Naive thymus-derived CD4-positive, alpha-beta T cell (primary cell): Measurements from ENCODE around the gene POFUT2. TPM values are rescaled to one million over a fixed set of nuclear protein-coding genes. Genes with fewer than 3 reads are reported as not detected.

Source experiments
- ATAC-seq: fragments of 150-1000 bp; cut with Tn5 transposase; 2 replicates; pipeline ENCODE4 v1.10.0; 2021; ENCODE audit warnings: mild to moderate bottlenecking, moderate library complexity
- CTCF ChIA-PET: fragments of 350-600 bp; sonication (Branson Sonifier 250); formaldehyde crosslinking; loops from one replicate; lab custom pipeline; 2021; ENCODE audit warnings: antibody characterized with exemption; lab: Charles Lee
- POLR2A ChIA-PET: fragments of 350-600 bp; sonication (Branson Sonifier 250); formaldehyde crosslinking; loops from one replicate; lab custom pipeline; 2021; ENCODE audit warnings: antibody characterized with exemption, inconsistent platforms; lab: Charles Lee
- DNase-seq, 9 donors: peaks; one replicate each; pipeline versions ENCODE4 v3.0.0 to v3.0.0-alpha.2; 2020 to 2022; ENCODE audit warnings: mixed read lengths in 1 of 9
- H3K27ac ChIP-seq: one replicate; pipeline ENCODE4 v1.7.0; 2013; ENCODE audit warnings: mild to moderate bottlenecking, low read depth, low read length, moderate library complexity
- H3K27me3 ChIP-seq, 2 donors: one replicate each; pipeline ENCODE4 v1.7.0; 2013; ENCODE audit warnings: low read length in 2 of 2, mild to moderate bottlenecking in 2 of 2, moderate library complexity in 2 of 2; ENCODE audit not compliant: control insufficient read depth in 2 of 2, insufficient read depth in 2 of 2
- H3K36me3 ChIP-seq, 3 experiments: 1 replicate in 2 of 3; 2 replicates in 1 of 3; pipeline ENCODE4 v1.7.0; 2013; ENCODE audit warnings: low read length in 3 of 3, mild to moderate bottlenecking in 3 of 3, moderate library complexity in 1 of 3; ENCODE audit not compliant: insufficient read depth in 3 of 3, control insufficient read depth in 2 of 3
- H3K4me1 ChIP-seq, 2 donors: one replicate each; pipeline ENCODE4 v1.7.0; 2013; ENCODE audit warnings: low read length in 2 of 2, mild to moderate bottlenecking in 2 of 2, moderate library complexity in 1 of 2; ENCODE audit not compliant: control insufficient read depth in 2 of 2, insufficient read depth in 2 of 2
- H3K4me3 ChIP-seq: 2 replicates; pipeline ENCODE4 v1.7.0; 2013; ENCODE audit warnings: mild to moderate bottlenecking, low read length
- H3K9me3 ChIP-seq, 3 experiments: 1 replicate in 2 of 3; 2 replicates in 1 of 3; pipeline ENCODE4 v1.7.0; 2013; ENCODE audit warnings: low read length in 3 of 3; ENCODE audit not compliant: control insufficient read depth in 2 of 3
- H3K27ac Mint-ChIP-seq, 9 donors: one replicate each; pipeline ENCODE4 v1.8.0; 2020 to 2022; ENCODE audit warnings: mixed read lengths in 9 of 9, mild to moderate bottlenecking in 8 of 9, moderate library complexity in 5 of 9, inconsistent platforms in 2 of 9
- H3K27me3 Mint-ChIP-seq, 5 donors: one replicate each; pipeline ENCODE4 v1.8.0; 2021 to 2022; ENCODE audit warnings: mixed read lengths in 5 of 5, mild to moderate bottlenecking in 1 of 5
- H3K36me3 Mint-ChIP-seq, 5 donors: one replicate each; pipeline ENCODE4 v1.8.0; 2020 to 2022; ENCODE audit warnings: mixed read lengths in 5 of 5, mild to moderate bottlenecking in 3 of 5, inconsistent platforms in 1 of 5
- H3K4me1 Mint-ChIP-seq, 7 donors: one replicate each; pipeline ENCODE4 v1.8.0; 2020 to 2022; ENCODE audit warnings: mixed read lengths in 7 of 7, mild to moderate bottlenecking in 3 of 7, inconsistent platforms in 1 of 7
- H3K4me3 Mint-ChIP-seq, 10 donors: one replicate each; pipeline ENCODE4 v1.8.0; 2020 to 2022; ENCODE audit warnings: mild to moderate bottlenecking in 10 of 10, mixed read lengths in 10 of 10, moderate library complexity in 6 of 10, inconsistent platforms in 2 of 10
- H3K9me3 Mint-ChIP-seq, 11 donors: one replicate each; pipeline ENCODE4 v1.8.0; 2020 to 2022; ENCODE audit warnings: mixed read lengths in 11 of 11, mild to moderate bottlenecking in 4 of 11, inconsistent platforms in 1 of 11, moderate library complexity in 1 of 11
- intact Hi-C, 2 donors: fragments of 100-400 bp; cut with micrococcal nuclease; formaldehyde crosslinking; loops; one replicate each; pipeline ENCODE4 v1.15.1; 2023
- polyA plus RNA-seq, 2 donors: library from polyadenylated mRNA; unstranded; fragments of 300-500 nt; fragmentation: Illumina TruSeq; gene quantifications; one replicate each; pipeline ENCODE4 v1.2.3, GENCODE V29; 2021
- total RNA-seq, 6 experiments: library from RNA in 5 of 6; stranded (reverse) in 5 of 6; gene quantifications; 1 replicate in 5 of 6; 2 replicates in 1 of 6; pipeline ENCODE4 v1.2.3 and lab custom pipeline; 2021 to 2026

POFUT2 gene
- total and polyA plus RNA-seq, 7 experiments from 2014 or later = 3.8 to 53.3 (median 45.3) TPM

DNA sequence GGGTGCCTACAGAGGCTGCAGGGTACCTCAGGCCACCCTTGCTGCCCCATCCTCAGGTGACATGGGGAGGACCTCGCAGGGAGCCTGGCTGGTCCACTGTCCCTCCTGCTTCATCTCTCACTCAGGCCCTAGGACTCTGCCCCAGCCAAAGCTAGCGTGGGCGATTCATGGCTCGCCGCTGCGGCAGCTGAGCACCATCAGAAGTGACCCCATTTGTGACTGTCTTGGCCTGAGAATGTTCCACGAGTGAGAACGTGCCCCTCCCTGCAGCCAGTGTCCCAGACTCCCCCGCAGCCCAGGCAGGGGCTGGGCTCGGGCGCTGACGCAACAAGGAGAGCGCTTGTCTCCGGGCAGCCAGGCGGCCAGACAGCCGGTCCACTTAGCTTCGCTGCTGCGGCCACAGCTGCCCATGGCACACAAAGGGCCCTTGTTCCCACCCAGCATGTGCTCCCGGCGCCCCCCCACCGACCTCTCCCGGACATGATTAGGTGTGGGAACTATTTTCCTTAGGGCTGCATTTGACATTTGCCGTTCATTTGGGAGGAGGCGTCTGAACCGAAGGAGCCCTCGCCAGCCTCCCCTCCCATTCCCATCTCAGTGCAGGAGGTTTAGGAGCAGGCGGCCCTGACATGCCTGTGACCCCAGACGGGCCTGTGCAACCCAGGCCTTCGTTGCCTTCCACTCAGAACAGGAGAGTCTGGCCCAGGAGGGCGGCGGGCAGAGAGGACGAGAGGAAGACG is 19.3 kb upstream of the POFUT2 start:
- H3K27me3 ChIP-seq = no peaks in the 10 kb centered on the region
- no peaks in the 10 kb centered on the region for H3K36me3 ChIP-seq
- peaks cover 0 to 27% of the 10 kb centered on the region in 2 donors for H3K4me1 ChIP-seq
- no peaks in the 10 kb centered on the region for H3K27me3 Mint-ChIP-seq
- ChIA-PET POLR2A (no interaction called here), CTCF (interaction anchor here (1.4 kb wide), 1 partner anchor 16 kb away, joined by 4 read pairs; no protein-coding TSS in a partner anchor)
- H3K4me3 Mint-ChIP-seq = no peak overlapping the region
- H3K4me1 Mint-ChIP-seq = peaks cover 3 to 40% (median 8%) of the 10 kb centered on the region in 7 donors
- DNase-seq (no peak), ATAC-seq (no peak)
- peaks cover 0 to 9% (median 4%) of the 10 kb centered on the region in 5 donors for H3K36me3 Mint-ChIP-seq
- no peak overlapping the region for H3K27ac ChIP-seq
- no peaks in the 10 kb centered on the region for H3K9me3 ChIP-seq
- intact Hi-C loops = no loop called here
- H3K9me3 Mint-ChIP-seq = peaks cover 0 to 8% (median 0%) of the 10 kb centered on the region in 11 donors
- peak overlapping the region in 1 of 9 donors; percentile 84 for H3K27ac Mint-ChIP-seq
- H3K4me3 ChIP-seq = no peak overlapping the region

DNA sequence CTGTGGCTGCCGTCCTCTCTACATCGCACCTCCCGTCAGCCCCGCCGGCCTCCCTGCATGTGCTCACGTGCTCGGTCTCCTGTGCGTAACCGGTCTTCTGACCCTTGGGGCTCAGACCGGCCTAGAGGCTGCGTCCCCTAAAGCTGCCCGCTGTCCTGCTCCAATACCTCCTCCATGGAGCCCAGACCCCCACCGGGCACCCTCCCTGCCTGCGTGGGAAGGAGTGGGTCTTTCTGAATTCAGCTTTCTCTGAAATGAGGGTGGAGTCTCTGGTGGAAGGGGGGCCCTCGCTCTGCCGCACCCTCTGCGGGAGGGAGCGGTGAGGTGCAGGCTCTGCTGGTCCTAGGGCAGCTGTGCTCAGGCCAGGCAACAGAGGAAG is 18.7 kb upstream of the POFUT2 start:
- Mint-ChIP-seq H3K27ac (peak overlapping the region in 2 of 9 donors; percentile 81 to 84), H3K9me3 (peaks cover 0 to 5% (median 0%) of the 10 kb centered on the region in 11 donors), H3K27me3 (no peaks in the 10 kb centered on the region), H3K4me1 (peaks cover 4 to 40% (median 8%) of the 10 kb centered on the region in 7 donors), H3K36me3 (peaks cover 0 to 4% (median 3%) of the 10 kb centered on the region in 5 donors), H3K4me3 (no peak overlapping the region)
- ChIA-PET CTCF (interaction anchor here (1.4 kb wide), 1 partner anchor 16 kb away, joined by 4 read pairs; no protein-coding TSS in a partner anchor), POLR2A (interaction anchor here (1.7 kb wide), 1 partner anchor 16 kb away, joined by 5 read pairs; no protein-coding TSS in a partner anchor)
- no peaks in the 10 kb centered on the region for H3K9me3 ChIP-seq
- intact Hi-C loops = no loop called here
- no peak overlapping the region for H3K4me3 ChIP-seq
- ATAC-seq (no peak), DNase-seq (no peak)
- H3K36me3 ChIP-seq = no peaks in the 10 kb centered on the region
- no peaks in the 10 kb centered on the region for H3K27me3 ChIP-seq
- H3K4me1 ChIP-seq = peaks cover 0 to 32% of the 10 kb centered on the region in 2 donors
- no peak overlapping the region for H3K27ac ChIP-seq

DNA sequence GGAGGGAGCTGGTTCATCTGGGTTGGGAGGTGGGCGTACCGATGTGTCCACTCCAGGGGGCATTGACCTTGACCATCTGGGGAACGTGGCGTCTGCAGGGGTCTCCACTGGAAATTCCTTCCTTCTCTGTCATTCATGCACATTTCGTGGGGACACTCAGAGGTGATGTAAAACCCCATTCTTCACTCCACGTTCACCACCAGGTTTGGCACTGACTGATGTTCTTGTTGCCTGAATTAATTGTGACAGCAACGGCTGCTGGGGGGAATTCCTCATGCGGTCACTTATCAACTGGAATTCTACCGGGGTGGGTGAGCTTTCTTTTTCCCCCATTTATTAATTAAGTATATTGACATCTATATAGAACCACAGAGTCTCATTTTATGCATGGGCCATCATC is 18.1 kb upstream of the POFUT2 start:
- Mint-ChIP-seq H3K27ac (peak overlapping the region in 5 of 9 donors; percentile 81 to 93 (median 87)), H3K27me3 (no peaks in the 10 kb centered on the region), H3K4me1 (peaks cover 4 to 40% (median 8%) of the 10 kb centered on the region in 7 donors), H3K36me3 (no peaks in the 10 kb centered on the region), H3K9me3 (peaks cover 0 to 3% (median 0%) of the 10 kb centered on the region in 11 donors), H3K4me3 (no peak overlapping the region)
- ChIA-PET POLR2A (interaction anchor here (1.7 kb wide), 1 partner anchor 17 kb away, joined by 5 read pairs; no protein-coding TSS in a partner anchor), CTCF (interaction anchor here (1.4 kb wide), 1 partner anchor 17 kb away, joined by 4 read pairs; no protein-coding TSS in a partner anchor)
- H3K27me3 ChIP-seq = no peaks in the 10 kb centered on the region
- DNase-seq (no peak), ATAC-seq (no peak)
- no peaks in the 10 kb centered on the region for H3K9me3 ChIP-seq
- intact Hi-C loops = loop anchor here in 1 of 2 donors (2.0 kb wide), 1 partner anchor 17 kb away; no protein-coding TSS in a partner anchor
- peak overlapping the region; percentile 96 for H3K27ac ChIP-seq
- H3K36me3 ChIP-seq = no peaks in the 10 kb centered on the region
- peaks cover 0 to 36% of the 10 kb centered on the region in 2 donors for H3K4me1 ChIP-seq
- no peak overlapping the region for H3K4me3 ChIP-seq

DNA sequence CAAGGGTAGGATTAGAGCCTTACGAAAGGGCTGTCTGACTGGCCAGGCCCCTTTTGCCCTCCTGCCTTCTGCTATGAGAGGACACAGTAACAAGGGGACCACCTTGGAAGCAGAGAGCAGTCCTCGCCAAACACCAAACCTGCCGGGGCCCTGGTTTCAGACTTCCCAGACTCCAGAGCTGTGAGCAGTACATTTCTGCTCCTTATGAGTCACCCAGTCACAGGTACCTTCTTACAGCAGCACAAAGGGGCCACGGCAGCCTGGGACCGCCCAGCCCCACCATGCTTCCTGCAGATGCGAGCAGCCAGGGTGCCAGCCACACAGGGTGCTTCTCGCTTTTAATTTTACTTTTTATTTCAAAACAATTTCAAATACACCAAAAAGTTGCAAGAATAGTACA is 17.2 kb upstream of the POFUT2 start:
- H3K4me3 ChIP-seq = no peak overlapping the region
- peaks cover 4 to 40% (median 8%) of the 10 kb centered on the region in 7 donors for H3K4me1 Mint-ChIP-seq
- ChIA-PET POLR2A (interaction anchor here (1.1 to 1.7 kb wide), 2 partner anchors 15 to 18 kb away, joined by 3 to 5 read pairs; no protein-coding TSS in a partner anchor), CTCF (no interaction called here)
- ATAC-seq = peak; percentile 59
- peak in 3 of 9 donors; percentile 34 to 40 (median 38) for DNase-seq
- intact Hi-C loops = loop anchor here in 1 of 2 donors (2.0 kb wide), 1 partner anchor 18 kb away; no protein-coding TSS in a partner anchor
- peaks cover 0 to 1% (median 0%) of the 10 kb centered on the region in 11 donors for H3K9me3 Mint-ChIP-seq
- H3K27me3 Mint-ChIP-seq = no peaks in the 10 kb centered on the region
- no peaks in the 10 kb centered on the region for H3K36me3 Mint-ChIP-seq
- H3K36me3 ChIP-seq = no peaks in the 10 kb centered on the region
- peaks cover 0 to 36% of the 10 kb centered on the region in 2 donors for H3K4me1 ChIP-seq
- no peaks in the 10 kb centered on the region for H3K9me3 ChIP-seq
- H3K4me3 Mint-ChIP-seq = peak overlapping the region in 3 of 10 donors; percentile 60 to 75 (median 68)
- peak overlapping the region in 8 of 9 donors; percentile 72 to 93 (median 82) for H3K27ac Mint-ChIP-seq
- H3K27me3 ChIP-seq = no peaks in the 10 kb centered on the region
- H3K27ac ChIP-seq = peak overlapping the region; percentile 96

DNA sequence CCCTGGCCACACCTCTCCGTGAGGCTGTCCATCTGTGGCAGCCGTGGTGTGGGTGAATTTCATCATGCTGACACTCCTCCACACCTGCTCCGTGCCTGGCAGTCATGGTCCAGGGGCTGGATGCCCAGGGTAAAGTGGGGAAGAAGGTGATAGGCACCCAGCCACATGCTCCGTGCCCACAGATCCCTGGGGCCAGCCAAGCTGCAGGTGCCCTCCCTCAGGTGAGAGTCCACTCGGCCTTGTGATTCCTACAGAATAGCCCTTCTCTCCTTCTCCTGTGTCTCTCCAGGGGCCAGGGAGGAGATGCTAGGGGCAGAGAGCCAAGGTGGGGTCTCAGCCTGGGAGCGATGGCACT is 16.8 kb upstream of the POFUT2 start:
- peaks cover 0 to 2% (median 0%) of the 10 kb centered on the region in 5 donors for H3K36me3 Mint-ChIP-seq
- ChIA-PET CTCF (interaction anchor here (1.2 kb wide), 1 partner anchor 10 kb away, joined by 3 read pairs; no protein-coding TSS in a partner anchor), POLR2A (interaction anchor here (1.1 kb wide), 1 partner anchor 16 kb away, joined by 3 read pairs; no protein-coding TSS in a partner anchor)
- no peaks in the 10 kb centered on the region for H3K27me3 Mint-ChIP-seq
- DNase-seq (no peak), ATAC-seq (no peak)
- peak overlapping the region in 8 of 9 donors; percentile 23 to 93 (median 82) for H3K27ac Mint-ChIP-seq
- no peaks in the 10 kb centered on the region for H3K9me3 ChIP-seq
- peak overlapping the region in 2 of 10 donors; percentile 27 to 75 for H3K4me3 Mint-ChIP-seq
- peaks cover 4 to 40% (median 8%) of the 10 kb centered on the region in 7 donors for H3K4me1 Mint-ChIP-seq
- intact Hi-C loops = loop anchor here in 1 of 2 donors (2.0 kb wide), 1 partner anchor 18 kb away; no protein-coding TSS in a partner anchor
- H3K4me1 ChIP-seq = peaks cover 0 to 36% of the 10 kb centered on the region in 2 donors
- no peaks in the 10 kb centered on the region for H3K36me3 ChIP-seq
- H3K4me3 ChIP-seq = no peak overlapping the region
- peaks cover 0 to 1% (median 0%) of the 10 kb centered on the region in 11 donors for H3K9me3 Mint-ChIP-seq
- H3K27me3 ChIP-seq = no peaks in the 10 kb centered on the region
- H3K27ac ChIP-seq = peak overlapping the region; percentile 96

DNA sequence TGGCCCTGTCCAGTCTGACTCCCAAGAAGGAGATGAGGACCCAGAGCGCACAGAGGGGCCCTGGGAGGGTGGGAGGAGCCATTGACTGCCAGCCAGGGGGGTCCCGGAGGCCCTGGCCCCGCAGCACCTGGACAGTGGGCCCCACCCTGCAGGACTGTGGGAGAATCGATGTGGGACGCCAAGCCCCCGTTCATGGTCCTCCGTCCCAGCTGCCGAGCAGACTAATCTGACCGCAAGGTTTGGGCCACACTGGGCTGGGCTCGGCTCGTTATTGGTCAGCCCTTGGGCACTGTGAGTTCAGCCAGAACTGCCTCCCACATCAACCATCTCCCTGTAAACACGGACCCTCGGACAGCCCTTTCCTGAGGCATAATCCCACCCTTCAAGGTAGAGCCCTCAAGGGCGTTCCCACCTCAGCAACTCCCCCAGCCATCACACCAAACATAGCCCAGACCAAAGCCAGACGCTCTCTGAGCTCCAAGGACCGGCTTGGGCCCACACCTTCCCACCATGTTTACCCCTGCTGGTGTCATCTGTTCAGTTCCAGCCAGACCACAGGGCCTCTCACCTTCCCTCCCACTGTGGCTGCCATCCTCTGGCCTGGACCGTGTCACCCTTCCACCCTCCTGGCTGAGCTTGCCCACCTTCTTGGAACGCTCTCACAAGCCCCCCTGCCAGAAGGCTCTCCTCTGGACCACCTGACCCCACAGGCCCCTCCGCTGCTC is 16.2 kb upstream of the POFUT2 start:
- intact Hi-C loops = loop anchor here in 1 of 2 donors (2.0 kb wide), 1 partner anchor 19 kb away; no protein-coding TSS in a partner anchor
- CTCF ChIA-PET = interaction anchor here (1.2 kb wide), 1 partner anchor 10 kb away, joined by 3 read pairs; no protein-coding TSS in a partner anchor
- peaks cover under 1 to 36% (median 6%) of the 10 kb centered on the region in 7 donors for H3K4me1 Mint-ChIP-seq
- H3K4me3 ChIP-seq = no peak overlapping the region
- no peaks in the 10 kb centered on the region for H3K36me3 ChIP-seq
- H3K27me3 ChIP-seq = no peaks in the 10 kb centered on the region
- H3K27ac Mint-ChIP-seq = peak overlapping the region in 8 of 9 donors; percentile 23 to 95 (median 76)
- ATAC-seq (no peak), DNase-seq (no peak)
- peaks cover 0 to 32% of the 10 kb centered on the region in 2 donors for H3K4me1 ChIP-seq
- POLR2A ChIA-PET = no interaction called here
- H3K9me3 ChIP-seq = no peaks in the 10 kb centered on the region
- no peaks in the 10 kb centered on the region for H3K27me3 Mint-ChIP-seq
- H3K27ac ChIP-seq = peak overlapping the region; percentile 96
- peaks cover 0 to 3% (median 0%) of the 10 kb centered on the region in 5 donors for H3K36me3 Mint-ChIP-seq
- peaks cover 0 to 1% (median 0%) of the 10 kb centered on the region in 11 donors for H3K9me3 Mint-ChIP-seq
- H3K4me3 Mint-ChIP-seq = peak overlapping the region in 2 of 10 donors; percentile 34 to 48
